ENCODE data around the gene TTC23.
"Not testable (repeated sequence)": the region's sequence is repeated elsewhere in the genome, so short reads cannot be mapped to it uniquely, and the experiment has no call there.

TTC23 gene

GRCh38 chr15:99210334-99210733, 39.0 kb downstream of the TTC23 start:
- POLR2A ChIA-PET (ENCODE audit: low non-redundant PET): no interaction called here
- no peak overlapping the region for H3K27ac ChIP-seq
- no peak for TF ChIP-seq CTCF (conservative IDR thresholded peaks at IDR 0.05; ENCODE audit: low read depth)
- no peak for DNase-seq (ENCODE audit: low spot score)
- CTCF ChIA-PET: interaction anchor here (0.5 to 1.5 kb wide), 4 partner anchors 78 to 1566 kb away, joined by 3 to 10 read pairs (median 4); no protein-coding TSS in a partner anchor

DNA sequence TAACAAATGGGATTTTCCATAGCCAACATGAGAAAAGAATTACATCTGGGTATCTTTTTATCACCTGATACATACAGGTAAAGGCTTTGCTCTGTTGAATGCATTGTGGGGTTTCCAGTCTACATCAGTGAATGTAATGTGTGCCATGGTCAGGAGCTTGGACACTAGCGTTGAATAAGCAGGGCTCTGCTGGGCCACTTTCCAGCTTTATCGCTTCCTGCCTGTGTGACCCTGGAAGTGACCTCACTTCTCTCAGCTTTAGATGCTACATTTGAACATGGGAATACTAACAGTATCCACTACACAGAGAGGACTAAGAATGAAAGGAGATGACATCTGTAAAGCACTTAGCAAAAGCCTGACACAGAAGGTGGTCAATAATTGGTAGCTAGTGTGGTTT, 40.1 kb downstream of the TTC23 start:
- no peak overlapping the region for H3K27ac ChIP-seq
- CTCF ChIA-PET: interaction anchor here (0.6 to 1.5 kb wide), 2 partner anchors 25 to 109 kb away, joined by 3 to 10 read pairs; no protein-coding TSS in a partner anchor
- TF ChIP-seq CTCF (conservative IDR thresholded peaks at IDR 0.05; ENCODE audit: low read depth): no peak
- POLR2A ChIA-PET (ENCODE audit: low non-redundant PET): no interaction called here
- no peak for DNase-seq (ENCODE audit: low spot score)

DNA sequence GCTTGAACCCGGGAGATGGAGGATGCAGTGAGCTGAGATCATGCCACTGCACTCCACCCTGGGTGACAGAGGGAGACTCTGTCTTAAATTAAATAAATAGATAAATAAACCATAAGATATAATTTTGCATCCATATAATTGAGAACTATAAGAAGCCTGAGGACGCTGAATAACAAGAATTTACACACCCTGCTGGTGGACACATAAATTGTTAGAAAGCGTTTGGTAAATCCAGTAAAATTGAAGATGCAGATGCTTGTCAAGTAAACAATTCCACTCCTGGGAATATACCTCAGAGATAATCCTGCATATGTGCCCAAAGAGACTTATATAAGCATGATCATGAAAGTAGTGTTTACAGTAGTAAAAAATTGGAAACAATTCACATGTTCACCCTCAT, 41.7 kb downstream of the TTC23 start:
- no peak for DNase-seq (ENCODE audit: low spot score)
- ChIA-PET POLR2A (ENCODE audit: low non-redundant PET) (no interaction called here), CTCF (no interaction called here)
- H3K27ac ChIP-seq: no peak overlapping the region
- TF ChIP-seq CTCF (conservative IDR thresholded peaks at IDR 0.05; ENCODE audit: low read depth): no peak

GRCh38 chr15:99202176-99202552, 47.2 kb downstream of the TTC23 start:
- no peak overlapping the region for H3K27ac ChIP-seq
- POLR2A ChIA-PET (ENCODE audit: low non-redundant PET): no interaction called here
- DNase-seq (ENCODE audit: low spot score): no peak
- CTCF ChIA-PET: no interaction called here
- TF ChIP-seq CTCF (conservative IDR thresholded peaks at IDR 0.05; ENCODE audit: low read depth): no peak

DNA sequence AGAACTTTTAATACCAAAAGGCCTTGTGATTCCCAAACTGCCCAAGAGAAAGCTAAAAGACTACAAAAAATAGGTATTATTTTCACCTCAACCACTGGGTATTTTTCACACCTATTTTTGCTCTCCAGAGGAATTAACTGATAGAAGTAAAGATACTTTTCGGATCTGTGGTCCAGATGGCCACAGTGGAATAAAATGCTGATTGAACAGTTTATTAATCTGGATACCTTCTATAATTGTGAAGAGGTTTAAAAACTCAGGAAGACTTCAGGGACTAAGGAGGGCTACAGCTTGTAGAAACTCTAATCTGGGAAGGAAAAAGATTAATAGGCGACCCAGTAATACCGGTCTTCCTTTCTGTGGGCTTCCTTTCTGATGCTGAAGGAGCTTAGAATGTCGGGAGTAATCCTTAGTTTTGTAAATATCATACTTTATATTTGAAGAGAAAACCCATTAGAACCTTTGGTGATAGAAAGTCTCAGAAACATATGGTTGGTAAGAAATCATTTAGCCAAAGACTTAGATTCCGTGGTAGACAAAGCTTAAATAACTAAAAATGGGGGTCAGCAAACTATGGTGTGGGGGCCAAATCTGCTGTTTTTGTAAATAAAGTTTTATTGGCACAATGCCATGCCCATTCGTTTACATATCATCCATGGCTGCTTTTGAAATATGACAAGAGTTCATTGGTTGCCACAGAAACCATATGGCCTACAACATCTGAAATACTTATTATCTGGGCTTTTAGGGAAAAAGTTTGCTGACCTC, 47.8 kb downstream of the TTC23 start:
- ChIA-PET CTCF (no interaction called here), POLR2A (ENCODE audit: low non-redundant PET) (no interaction called here)
- H3K27ac ChIP-seq: no peak overlapping the region
- no peak for TF ChIP-seq CTCF (conservative IDR thresholded peaks at IDR 0.05; ENCODE audit: low read depth)
- no peak for DNase-seq (ENCODE audit: low spot score)

- ChIA-PET CTCF (no interaction called here), POLR2A (ENCODE audit: low non-redundant PET) (no interaction called here)
- no peak for DNase-seq (ENCODE audit: low spot score)
- H3K27ac ChIP-seq: no peak overlapping the region
- TF ChIP-seq CTCF (conservative IDR thresholded peaks at IDR 0.05; ENCODE audit: low read depth): no peak
Observed at GRCh38 chr15:99197856-99198255, 51.5 kb downstream of the TTC23 start.

DNA sequence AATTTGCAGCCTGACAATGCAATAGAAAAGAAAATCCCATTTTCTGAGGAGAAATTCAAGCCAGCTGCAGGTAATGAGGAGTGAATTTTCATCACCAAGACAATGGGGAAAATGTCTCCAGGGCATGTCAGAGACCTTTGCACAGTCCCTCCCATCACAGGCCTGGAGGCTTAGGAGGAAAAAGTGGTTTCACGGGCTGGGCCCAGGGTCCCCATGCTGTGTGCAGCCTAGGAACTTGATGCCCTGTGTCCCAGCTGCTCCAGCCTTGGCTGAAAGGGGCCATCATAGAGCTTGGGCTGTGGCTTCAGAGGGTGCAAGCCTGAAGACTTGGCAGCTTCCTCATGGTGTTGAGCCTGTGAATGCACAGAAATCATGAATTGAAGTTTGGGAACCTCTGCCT, 57.2 kb downstream of the TTC23 start:
- POLR2A ChIA-PET (ENCODE audit: low non-redundant PET); CTCF ChIA-PET; H3K27ac ChIP-seq; DNase-seq (ENCODE audit: low spot score): not testable (repeated sequence)

All from RWPE1 (cell line).